NCI-H2196 treated with DMSO at 0.1 percent for 48 hours (cell line): Measurements from ENCODE around the gene ADAM10.
"Not testable (repeated sequence)": the region's sequence is repeated elsewhere in the genome, so short reads cannot be mapped to it uniquely, and the experiment has no call there.

Experiments
- DNase-seq: peaks from one replicate; lab custom pipeline; 2025; ENCODE audit not compliant: unreplicated experiment; lab: John Stamatoyannopoulos, UW

Gene ADAM10

DNA sequence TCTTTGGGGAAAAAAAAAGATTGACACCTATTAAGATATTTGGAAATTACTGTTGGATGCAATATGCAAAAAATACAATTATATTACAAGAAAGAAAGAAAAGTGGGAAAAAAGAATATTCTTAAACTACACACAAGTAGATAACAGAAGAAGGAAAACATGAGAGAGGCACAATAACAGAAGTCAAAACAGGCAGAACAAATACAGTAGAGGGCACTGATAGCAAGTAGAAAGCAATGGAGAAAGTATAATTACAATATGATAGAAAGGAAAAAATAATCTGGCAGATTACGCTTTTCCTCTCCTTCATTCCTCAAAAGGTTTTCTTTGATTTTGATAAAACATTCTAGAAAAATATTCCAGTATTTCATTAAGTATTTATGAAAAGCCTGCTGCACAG, 72.1 kb downstream of the ADAM10 start:
- DNase-seq, result no peak

DNA sequence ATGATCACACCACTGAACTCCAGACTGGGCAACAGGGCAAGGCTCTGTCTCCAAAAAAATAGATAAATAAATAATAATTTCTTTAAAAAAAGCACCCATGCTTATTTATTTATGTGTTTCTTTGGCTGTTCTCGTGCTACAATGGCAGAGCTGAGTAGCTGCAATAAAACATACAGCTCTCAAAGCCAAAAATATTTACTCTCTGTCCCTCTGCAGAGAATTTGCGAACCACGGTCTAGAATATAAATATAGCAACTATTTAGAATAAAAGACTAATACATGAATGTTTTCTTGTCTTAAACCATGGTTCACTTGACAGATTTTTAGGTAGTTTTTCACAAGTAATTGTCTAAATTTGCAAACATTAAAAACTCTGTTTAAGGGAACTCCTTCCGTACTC, 72.7 kb downstream of the ADAM10 start:
- no peak for DNase-seq

DNA sequence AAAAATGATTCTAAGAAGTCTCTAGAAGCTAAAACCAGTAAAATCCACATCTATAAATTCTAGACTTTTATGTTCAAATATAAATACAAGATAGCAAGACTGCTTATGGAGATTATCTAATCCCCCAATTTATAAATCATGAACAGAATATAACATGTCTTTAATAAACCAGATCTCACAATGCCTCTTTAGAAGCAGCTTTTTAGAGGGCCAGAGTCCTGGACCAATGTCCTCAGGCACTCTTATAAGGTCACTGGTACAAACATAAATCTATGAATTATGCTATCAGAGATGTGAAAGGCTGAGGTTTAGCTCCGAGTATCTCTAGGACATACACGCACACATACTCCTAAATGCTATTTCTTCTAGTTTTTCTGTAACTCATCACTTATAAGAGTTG, 78.3 kb downstream of the ADAM10 start:
- no peak for DNase-seq

DNA sequence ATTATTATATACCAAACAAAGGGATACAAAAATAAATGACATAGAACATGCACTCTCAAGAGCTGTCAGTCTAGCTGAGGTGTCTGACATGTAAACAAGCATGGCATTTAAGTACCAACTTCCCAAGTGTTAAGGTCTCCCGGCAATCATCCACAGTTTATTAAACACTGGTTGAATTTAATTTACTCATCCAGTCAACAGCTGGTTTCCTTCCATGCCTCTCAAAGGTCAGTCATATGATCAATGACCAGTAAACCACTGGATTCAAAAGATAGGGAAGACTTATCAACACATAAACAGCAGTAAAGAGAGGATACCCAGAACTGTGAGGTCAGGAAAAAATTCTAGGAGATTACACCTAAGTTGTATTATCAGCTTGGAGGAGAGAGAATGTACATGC, 80.4 kb downstream of the ADAM10 start:
- DNase-seq, result no peak

DNA sequence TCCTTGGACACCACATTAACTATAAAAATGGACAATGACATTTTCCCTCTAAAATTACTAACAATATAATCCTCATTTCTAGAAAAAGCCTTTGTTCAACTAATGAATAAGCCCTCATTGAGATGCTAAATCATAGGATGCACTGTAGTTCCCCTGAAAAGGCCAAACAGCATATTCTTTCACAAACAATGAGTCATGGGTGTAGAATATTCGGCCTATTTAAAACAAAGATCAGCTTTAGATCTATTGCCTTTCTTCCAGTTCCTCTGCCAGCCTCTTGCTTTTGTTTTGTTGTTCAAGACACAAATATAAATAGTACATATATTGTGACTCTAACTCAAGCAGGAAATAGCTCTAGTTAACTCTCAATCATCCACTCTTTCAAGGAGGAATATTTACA, 82.5 kb downstream of the ADAM10 start:
- no peak for DNase-seq

DNA sequence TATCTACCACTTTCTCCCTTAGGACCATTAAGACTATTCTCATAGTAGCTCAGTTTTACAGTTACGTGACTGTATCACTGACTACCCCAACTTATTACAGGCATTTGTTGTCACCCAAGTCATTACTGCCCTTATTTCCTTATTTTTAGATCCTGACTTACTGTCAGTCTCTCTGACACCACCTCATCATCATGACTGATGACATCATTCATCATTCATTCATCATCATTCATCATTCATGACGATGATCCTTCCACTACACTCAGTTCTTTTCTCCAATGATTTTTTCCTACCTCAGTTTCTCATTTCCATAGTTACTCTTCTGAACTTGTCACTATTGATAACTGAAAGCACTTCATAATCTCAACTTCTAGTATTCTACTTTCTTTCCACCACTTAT, 83.8 kb downstream of the ADAM10 start:
- DNase-seq, result no peak

DNA sequence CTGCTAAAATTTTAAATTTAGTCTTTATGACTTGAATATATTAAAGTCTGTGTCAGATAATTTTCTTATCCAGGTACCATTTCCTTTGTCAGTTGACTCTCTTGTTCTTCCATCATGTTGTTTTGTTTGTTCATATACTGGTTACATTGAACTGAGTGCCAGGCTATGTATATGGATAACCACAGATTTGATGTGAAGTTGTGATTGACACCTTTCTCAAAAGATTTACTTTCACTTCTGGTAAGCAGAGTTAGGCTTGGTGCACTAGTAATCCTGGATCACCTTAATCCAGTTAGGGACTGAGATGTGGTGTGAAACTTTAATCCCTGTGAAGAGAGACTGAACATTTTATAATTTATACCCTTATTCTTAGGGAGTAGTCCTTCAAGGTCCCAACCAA, 99.4 kb downstream of the ADAM10 start:
- no peak for DNase-seq

DNA sequence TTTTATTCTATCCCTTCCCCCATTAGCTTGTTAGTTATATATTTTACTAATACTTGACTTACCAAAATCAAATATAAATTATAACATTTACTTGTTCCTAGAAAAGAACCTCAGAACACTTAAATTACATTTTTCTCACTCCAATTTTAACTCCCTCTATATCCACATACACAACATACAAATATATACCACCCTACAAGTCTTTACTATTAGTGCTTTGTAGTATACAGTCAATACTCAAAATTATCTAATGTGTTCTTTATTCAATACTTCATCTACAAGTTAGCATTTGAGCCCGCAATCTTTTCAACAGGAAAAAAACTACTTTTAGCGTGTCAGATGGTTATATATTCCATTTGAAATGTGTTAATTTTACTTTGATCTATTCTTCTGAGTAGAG, 100.3 kb downstream of the ADAM10 start:
- no peak for DNase-seq

DNA sequence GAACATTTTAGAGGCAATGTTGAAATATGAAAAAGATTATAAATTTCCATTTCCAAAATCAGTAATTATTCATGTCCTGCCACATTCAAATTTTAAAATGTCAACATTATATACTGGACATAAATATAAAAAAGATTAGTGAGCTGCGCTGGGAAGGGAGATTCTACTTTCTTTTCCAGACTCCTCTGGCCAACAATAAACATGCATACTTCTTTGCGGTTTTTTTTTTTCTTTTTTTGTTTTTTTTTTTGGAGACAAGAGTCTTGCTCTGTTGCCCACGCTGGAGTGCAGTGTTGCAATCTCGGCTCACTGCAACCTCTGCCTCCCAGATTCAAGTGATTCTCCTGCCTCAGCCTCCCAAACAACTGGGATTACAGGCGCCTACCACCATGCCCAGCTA, 105.5 kb downstream of the ADAM10 start:
- no peak for DNase-seq

DNA sequence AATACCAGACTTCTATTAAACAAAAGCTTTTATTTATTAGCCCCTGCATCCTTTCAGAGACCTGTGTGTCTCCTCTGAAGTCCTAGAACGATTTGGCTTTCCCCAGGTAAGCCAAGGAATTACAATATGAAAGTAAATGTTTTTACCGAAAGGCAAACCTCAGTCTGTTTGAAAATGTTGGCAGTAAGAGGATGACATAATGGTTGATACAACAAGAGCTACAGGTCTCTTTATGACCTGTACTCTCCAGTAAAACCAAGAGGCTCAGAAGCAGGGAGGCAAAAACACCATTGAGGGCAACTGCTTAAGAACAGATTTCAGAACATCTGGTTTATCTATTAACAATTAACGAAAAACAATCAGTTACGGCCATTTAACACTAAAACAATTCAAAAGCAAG, 107.8 kb downstream of the ADAM10 start:
- DNase-seq, result no peak

DNA sequence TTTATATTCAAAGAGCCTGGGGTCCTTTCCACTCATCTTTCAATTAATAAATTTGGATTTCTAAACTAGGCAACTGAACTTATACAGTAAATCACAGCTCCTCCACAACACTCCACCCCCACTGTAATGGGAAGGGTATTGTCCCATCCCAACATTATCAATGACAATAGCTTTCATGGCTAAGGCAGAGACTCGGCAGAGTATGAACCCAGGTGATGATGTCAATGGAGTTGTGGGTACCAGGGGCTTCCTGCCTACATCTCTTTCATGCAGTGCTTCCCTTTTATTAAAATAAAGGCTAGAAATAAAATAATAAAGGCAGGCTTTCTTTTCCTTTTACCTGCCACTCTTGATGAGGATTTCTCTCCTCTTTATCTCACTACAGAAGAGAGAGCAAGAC, 109.5 kb downstream of the ADAM10 start:
- no peak for DNase-seq

DNA sequence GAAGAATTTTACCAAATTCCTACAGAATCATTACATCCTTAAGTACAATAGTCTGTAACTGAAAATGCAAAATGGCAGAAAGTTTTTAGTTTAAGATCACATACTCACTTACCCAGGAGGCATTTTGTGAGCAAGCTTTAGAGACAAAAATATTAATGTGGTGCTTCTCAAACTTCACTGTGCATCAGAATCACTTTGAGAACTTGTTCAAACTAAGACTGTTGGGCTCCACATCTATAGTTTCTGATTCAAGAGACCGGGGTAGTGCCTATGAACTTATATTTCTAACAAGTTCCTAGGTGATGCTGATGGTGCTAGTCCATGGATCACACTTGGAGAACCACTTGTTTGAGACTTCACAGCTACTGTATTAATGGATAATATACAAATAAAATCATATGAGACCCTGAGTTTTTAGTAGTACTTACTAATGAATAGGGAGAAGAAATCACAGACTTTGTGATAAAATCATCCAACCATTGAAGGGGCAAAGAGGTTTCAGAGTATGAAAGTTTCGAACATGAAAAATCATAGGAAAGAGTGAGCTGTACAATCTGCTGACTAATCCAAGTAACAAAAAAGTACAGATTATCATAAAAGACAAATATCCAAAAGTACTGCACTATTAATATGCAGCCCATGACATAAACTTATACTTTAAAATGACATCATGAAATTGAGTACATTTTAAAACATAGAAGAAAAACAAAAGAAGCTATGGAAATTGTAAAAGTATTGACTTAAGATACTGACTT, 110.3 kb downstream of the ADAM10 start:
- no peak for DNase-seq

DNA sequence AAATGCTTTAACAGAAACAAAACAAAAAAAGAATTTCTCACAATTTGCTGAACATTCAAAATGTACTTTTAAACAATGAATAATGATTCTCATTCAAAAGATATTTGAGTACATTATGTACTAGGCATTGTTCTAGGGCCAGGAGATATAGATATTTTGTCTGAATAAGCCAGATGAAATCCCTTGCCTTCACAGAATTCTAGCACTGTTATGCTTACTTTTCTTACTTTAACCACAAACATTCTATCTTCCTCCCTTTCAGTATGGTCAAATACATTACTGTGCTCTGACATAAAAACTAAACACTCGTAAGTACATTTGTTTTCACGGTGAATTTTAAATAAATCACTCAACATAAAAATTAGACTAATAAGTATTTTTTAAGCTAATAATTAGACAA, 116.7 kb downstream of the ADAM10 start:
- DNase-seq, result no peak

DNA sequence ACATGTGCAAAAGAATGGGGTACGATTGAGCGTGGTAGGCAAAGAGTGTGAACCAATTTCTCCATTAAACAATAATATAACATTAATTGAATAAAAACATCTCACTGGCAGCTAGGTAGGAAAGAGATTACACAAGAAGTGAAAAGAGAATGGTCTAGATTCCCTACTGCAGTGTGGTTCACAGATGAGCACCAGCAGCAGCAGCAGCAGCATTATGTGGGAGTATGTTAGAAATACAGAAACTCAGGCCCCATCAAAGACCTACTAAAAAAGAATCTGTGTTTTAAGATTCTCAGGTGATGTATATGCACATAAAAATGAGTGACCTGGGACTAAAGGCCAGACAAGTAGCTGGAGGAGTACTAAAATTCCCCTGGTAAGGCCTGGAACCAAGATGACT, 118.2 kb downstream of the ADAM10 start:
- DNase-seq, result no peak

DNA sequence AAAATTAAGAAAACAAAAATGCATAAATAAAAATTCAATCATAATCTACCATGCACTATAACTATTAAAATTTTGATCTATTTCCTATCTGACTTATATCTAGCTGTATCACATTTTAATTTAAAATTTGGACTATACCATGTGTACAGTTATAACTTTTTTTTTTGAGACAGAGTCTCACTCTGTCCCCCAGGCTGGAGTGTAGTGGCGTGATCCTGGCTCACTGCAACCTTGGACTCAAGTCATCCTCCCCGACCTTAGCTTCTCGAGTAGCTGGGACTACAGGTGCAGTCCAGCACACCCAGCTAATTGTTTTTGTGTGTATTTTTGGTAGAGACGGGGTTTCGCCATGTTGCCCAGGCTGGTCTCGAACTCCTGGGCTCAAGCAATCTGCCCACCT, 119.9 kb downstream of the ADAM10 start:
- DNase-seq, result no peak

DNA sequence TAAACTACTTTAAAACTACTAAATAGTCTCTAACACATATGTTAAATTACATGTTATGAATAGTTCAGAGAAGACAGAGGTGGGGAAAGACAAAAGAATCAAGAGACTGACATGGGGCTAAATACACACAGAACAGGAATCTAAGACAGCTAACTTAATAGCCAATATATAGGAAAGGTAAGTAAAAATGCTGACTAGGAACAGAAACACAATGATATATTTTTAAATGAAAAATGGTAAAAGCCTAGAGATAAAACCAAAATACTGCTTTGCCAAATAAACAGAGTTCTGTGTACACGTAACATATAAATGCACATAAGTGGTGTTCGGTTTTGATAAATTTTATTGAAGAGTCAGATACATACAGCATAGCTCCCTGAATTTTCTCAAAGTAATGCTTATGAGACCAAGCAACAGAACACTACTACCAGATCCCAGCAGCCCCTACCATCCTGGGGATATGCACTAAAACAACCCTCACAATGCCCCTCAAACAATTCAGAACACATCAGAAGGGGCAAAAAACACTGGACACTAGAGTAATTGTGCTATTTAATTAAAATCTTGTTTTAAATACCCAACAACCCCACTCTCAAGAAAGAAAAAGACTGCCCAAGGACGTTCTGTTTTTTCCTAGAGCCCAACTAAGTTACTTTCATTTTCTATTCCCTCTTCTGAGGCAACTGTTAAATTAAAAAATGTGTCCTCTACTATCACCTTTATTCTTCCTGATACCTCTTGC, 121.1 kb downstream of the ADAM10 start:
- no peak for DNase-seq

DNA sequence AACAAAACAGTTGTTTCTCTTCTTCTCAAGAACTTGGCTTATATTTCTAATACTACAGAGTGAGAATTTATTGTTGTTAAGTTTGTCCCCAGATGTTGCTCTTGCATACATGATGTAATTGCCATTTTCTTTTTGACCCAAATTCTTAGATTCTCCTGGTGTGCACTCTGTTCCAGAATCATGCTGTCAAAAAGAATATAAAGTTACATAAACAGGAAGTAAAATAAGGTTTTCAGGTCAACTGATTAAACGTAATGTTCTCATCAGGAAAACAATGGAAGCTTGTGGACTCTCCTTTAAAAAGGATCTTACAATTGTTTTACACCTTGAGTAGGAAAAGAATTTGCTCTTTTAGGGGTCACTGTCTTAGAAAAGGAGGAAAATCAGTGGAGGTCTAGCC, 121.8 kb downstream of the ADAM10 start:
- DNase-seq, result no peak

DNA sequence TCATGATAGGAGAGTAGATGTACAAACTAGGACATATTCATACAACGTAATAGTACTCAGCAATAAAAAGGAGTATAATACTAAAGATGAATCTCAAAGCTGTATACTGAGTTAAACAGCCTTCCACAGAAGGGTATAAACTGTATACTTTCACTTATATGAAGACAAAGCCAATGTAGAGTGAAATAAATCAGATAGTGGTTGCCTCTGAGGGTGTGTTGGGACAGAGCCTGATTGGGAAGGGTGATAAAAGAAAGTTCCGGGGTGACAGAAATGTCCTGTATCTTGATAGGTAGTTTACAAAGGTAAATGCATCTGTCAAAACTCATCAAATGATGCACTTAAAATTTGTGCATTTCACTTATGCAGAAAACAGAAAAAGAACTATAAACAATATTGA, 122.5 kb downstream of the ADAM10 start:
- DNase-seq, result no peak

DNA sequence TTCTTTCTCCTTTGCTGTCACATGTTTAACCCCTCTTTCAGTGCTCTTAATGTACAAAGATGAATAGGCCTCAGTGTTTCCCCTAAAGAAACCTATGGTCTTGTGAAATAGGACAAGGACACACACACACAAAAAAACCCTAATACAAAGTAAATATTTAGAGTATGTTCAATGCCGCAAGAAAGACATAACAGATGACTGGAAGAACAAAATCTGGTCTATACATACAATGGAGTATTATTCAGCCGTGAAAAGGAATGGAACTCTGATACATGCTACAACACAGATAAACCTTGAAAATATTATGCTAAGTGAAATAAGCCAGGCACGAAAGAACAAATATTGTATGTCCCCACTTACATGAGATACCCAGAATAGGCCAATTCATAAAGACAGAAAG, 123.1 kb downstream of the ADAM10 start:
- DNase-seq, result no peak

DNA sequence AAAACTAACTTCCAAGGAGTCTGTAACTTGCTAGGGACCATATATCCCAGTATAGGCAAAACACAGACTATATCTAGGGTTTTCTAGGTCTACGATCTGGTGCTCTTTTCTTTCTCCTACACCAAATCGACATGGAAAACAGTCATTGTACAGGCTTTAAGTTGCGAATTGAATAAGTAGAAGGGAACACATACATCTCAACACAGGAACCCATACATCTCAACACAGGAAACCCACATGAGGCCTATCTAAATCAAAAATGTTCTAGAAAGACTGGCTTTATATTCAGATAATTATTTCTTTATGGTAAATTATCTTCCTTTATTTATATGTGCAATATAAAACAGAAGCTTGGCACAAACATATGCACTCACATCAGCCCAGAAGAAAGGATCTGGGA, 126.6 kb downstream of the ADAM10 start:
- DNase-seq, result no peak

DNA sequence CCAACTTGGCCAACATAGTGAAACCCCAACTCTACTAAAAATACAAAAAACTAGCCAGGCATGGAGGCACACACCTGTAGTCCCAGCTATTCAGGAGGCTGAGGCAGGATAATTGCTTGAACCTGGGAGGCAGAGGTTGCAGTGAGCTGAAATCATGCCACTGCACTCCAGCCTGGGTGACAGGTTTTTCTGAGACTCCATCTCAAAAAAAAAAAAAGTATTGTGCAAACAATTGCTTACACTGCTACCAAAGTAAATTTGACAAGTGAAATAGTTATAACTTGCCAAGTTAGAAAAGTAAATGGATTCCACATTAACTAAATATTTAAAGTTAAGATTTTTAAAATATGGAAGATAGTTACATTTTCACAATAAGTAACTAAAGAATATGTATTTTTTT, 129.2 kb downstream of the ADAM10 start:
- not testable (repeated sequence) for DNase-seq

DNA sequence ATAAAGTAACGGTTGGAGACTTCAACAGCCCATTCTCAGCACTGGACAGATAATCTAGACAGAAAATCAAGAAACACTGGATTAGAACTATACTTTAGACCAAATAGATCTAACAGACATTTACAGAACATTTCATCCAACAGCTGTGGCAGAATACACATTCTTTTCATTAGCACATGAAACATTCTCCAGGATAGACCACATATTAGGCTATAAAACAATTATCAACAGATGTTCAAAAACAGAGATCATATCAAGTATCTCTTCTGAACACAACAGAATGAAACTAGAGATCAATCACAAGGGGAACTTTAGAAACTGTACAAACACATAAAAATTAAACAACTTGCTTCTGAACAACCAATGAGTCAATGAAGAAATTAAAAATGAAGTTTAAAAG, 133.3 kb downstream of the ADAM10 start:
- no peak for DNase-seq
